OCI-M1 (cell line): Measurements from ENCODE around the gene IGF2BP2.
A peak's percentile ranks its signal among the peaks of the same experiment; 100 is the strongest.
"Not testable (repeated sequence)": the region's sequence is repeated elsewhere in the genome, so short reads cannot be mapped to it uniquely, and the experiment has no call there.

Experiments
- DNase-seq: peaks from one replicate; lab custom pipeline; 2025; lab: John Stamatoyannopoulos, UW

The IGF2BP2 gene

GRCh38 chr3:185639632-185640206 lies 185.1 kb downstream of the IGF2BP2 start:
- DNase-seq = no peak

GRCh38 chr3:185638651-185639050 lies 186.2 kb downstream of the IGF2BP2 start:
- not testable (repeated sequence) for DNase-seq

DNA sequence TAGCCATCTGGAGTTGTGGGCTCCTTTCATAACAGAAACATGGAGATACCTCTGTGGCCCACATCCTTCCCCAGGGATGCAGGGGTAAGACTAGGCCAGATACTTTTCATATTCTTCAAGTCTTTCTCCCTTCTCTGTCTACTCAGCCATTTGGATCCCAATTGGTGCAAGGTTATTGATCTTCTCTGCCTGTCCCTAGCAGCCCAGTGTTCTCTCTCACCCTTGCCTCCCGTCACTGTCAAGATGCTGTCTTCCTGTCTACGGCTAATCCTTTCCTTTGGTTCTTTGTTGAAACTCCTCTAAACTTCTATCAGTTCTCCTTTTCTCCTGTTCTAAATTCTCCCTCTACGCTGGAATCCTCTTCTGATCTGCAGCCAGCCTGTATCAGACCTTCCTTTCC lies 187.5 kb downstream of the IGF2BP2 start:
- DNase-seq = no peak

DNA sequence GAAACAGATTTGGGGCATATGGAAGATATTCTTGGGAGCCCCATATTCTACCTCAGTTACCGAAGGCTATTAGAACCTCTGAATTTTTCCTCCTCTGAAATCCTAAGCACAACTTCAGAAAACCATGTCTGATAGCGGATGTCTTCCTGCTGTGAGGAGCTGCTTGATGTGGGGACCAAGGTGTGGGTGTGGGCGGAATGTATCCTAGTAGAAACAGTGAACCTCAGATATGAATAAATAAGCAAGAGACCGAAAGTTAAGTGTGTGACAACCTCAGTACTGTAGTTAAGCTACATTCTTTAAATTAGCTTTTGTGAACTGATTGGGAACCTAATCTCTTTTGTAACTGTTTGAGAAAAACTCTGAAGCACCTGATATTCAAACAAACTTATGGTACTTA lies 191.8 kb downstream of the IGF2BP2 start:
- DNase-seq = no peak

DNA sequence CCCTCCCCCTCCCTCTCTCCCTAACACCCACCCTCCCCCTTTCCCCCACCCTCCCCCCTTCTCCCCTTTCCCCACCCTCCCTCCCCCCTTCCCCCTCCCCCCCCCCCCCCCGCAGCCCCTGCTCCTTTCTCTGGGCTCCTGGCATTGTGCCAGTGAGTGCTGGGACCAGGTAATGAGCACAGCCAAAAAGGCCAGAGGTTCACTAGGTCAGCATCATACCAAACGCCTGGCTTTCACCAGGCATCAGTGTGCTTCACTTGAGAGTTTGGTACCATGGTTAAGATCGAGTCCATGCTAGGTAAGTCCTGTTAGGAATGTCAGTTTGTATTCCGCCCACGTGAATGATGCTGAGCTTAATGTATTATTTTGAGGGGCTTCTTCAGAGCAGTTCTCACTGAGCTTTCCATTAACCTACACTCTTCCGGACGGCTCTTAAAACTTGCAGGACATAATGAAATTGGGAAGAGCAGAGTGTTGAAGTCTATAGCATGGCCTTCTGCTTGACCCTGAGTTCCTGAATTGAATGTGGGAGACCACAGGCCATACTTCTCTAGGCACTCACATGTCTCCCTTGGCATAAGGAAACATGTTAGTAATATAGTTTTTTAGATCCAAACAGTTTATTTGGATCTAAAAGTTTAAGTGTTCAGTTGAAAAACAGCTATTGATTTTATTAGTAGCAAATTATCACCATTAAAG lies 193.2 kb downstream of the IGF2BP2 start:
- no peak for DNase-seq

DNA sequence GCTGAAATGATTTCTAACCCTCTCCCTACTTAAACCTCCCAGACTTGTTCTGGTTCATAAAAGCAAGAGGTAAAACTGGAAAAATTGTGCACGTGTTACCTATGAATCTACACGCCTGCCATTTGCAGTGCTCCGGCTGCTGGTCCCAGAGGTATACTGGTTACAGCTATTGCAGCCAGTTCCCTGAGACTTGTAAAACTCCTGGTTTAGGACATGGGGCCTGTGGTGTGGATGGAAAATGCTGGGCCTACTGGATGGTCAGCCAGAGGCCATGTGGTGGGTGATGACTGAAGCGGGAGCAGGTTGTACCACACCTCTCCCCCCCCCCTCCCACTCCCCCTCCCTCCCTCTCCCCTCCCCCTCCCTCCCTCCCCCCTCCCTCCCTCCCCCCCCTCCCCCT lies 193.7 kb downstream of the IGF2BP2 start:
- DNase-seq = peak; percentile 4

DNA sequence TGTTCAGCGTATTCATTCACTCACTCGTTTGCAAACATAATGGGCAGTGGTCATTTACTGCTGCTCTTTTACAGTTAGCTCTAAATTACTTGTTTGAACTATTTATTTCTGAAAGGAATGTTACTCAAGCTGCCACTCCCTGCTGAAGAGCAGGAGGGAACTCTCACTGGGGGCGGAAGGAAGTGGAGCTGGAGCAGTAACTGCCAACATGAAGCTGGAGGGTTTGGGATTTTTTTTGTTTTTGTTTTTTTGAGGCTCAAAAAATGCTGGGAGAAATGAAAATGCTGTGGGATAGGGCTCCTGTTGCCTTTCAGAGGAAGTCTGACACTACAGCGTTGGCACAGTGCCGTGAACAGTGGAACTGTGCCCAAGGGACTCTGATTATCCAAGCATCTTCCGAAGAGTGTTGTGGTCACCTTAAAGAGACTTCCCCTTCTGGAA lies 194.6 kb downstream of the IGF2BP2 start:
- DNase-seq = no peak

DNA sequence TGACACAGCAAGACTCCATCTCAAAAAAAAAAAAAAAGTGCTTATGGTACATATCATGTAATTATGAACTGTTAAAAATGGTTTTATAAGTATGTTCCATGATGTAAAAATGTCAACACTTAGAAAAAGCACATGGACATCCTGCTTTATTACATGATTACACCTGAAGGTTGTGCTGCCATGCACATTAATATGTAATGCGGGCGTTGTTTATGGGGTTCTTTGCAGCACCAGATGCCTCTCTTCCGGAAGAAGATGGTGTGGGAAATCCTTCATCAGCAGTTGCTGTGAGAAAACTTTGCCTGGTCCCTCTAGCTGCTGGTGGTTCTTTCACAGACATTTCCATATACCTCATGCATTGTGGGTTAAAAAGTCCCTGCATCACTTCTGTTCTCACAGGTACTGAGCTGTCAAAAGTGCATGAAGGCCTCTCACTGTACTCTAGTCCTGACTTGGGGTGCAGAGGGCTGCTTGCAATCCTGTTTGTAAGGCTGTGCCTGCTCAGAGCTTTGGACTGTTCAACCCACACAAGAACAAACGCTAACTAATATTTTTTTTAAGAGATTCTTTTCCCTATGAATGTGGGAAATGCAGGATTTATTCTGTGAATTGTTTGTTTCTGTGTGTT lies 195.2 kb downstream of the IGF2BP2 start:
- DNase-seq = no peak

GRCh38 chr3:185625784-185626183 lies 199.1 kb downstream of the IGF2BP2 start:
- no peak for DNase-seq

GRCh38 chr3:185623939-185624665 lies 200.7 kb downstream of the IGF2BP2 start:
- DNase-seq = no peak

DNA sequence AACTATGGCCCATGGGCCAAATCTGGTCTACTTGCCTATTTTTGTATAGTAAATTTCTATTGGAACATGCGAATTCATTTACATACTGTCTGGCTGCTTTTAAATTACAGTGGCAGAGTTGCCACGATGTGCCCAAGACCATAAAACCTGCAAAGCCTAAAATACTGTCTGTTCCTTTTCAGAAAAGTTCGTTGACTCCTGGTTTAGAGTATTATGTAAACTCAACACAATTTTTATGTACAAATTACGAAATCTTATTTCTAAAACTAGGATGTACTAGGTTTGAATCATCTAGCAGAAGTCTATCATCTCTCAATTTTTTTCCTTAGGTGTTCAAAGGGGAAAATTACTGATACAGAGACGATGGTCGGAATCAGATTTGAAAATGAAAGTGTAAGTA lies 211.8 kb downstream of the IGF2BP2 start:
- no peak for DNase-seq

GRCh38 chr3:185606196-185606595 lies 218.6 kb downstream of the IGF2BP2 start:
- DNase-seq = no peak

DNA sequence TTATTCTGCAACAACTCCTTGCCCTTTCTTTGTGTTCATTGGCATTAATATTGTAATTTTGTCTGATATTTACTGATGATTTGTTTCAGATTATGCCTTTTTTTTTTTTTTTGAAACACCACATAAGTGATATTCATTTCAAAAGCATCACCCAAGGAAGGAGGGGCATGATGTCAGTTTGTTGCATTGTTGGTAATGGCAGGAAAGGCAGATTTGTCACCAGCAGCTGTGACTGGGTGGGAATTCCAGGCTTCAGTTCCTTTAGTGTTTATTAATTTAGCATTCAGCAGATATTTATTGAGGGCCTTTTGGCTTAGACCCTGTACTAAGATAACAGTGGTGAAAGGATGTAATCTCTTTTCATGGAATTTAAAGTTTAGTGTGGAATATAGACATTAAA lies 219.3 kb downstream of the IGF2BP2 start:
- no peak for DNase-seq

DNA sequence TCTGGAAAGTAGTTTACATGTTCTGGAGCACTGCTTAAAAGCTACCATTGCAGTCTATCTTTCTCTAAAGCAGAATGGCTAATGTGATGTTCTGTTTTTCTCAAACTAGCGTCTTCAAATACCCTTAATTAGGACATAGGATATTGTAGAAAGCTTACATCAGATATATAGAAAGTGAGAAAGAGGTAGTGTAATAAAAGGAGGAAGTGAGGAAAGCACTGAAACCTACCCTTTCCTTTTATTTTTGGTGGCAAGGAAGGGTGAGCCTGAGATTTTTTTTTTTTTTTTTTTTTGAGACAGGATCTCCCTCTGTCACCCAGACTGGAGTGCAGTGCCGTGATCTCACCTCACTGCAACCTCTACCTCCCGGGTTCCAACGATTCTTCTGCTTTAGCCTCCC lies 229.3 kb downstream of the IGF2BP2 start:
- peak; percentile 31 for DNase-seq

- no peak for DNase-seq
These were observed 230.8 kb downstream of the IGF2BP2 start for GRCh38 chr3:185594073-185594472.
